ENCODE data around the gene IGF2BP1.

Gene IGF2BP1

GRCh38 chr17:48997103-48997826 lies at the start of gene IGF2BP1:
IGF2BP1 (plus strand) TSS chr17:48997385; CDS start chr17:48997746, 361 bp downstream.
- Histone ChIP-seq H3K9me3 (ENCODE audit: insufficient read depth, low read depth, low read length) (no peaks in the 10 kb centered on the region), H3K4me3 (ENCODE audit: low read length) (peak within 1 kb of the TSS; percentile 90), H3K27ac (ENCODE audit: low read length) (peak within 1 kb of the TSS; percentile 97), H3K9ac (ENCODE audit: low read depth, low read length) (peak within 1 kb of the TSS; percentile 100), H3K4me1 (ENCODE audit: insufficient read depth, low read length) (peaks cover 18% of the 10 kb centered on the region; the same call in 1 of the 2 replicates), H3K36me3 (ENCODE audit: insufficient read depth, low read depth, low read length) (peaks cover 24% of the 10 kb centered on the region), H3K27me3 (ENCODE audit: insufficient read depth, low read length) (no peaks in the 10 kb centered on the region)

- H3K27ac ChIP-seq (ENCODE audit: low read length): no peak overlapping the region
- H3K4me3 ChIP-seq (ENCODE audit: low read length): no peak overlapping the region
- H3K27me3 ChIP-seq (ENCODE audit: insufficient read depth, low read length): no peaks in the 10 kb centered on the region
- H3K9ac ChIP-seq (ENCODE audit: low read depth, low read length): no peak overlapping the region
- H3K36me3 ChIP-seq (ENCODE audit: insufficient read depth, low read depth, low read length): no peaks in the 10 kb centered on the region
- H3K9me3 ChIP-seq (ENCODE audit: insufficient read depth, low read depth, low read length): no peaks in the 10 kb centered on the region
- no peaks in the 10 kb centered on the region for H3K4me1 ChIP-seq (ENCODE audit: insufficient read depth, low read length)
Observed at GRCh38 chr17:48951572-48951971, 45.6 kb upstream of the IGF2BP1 start.

- H3K27me3 ChIP-seq (ENCODE audit: insufficient read depth, low read length): no peaks in the 10 kb centered on the region
- no peak overlapping the region for H3K27ac ChIP-seq (ENCODE audit: low read length)
- H3K4me1 ChIP-seq (ENCODE audit: insufficient read depth, low read length): no peaks in the 10 kb centered on the region
- H3K9ac ChIP-seq (ENCODE audit: low read depth, low read length): no peak overlapping the region
- H3K36me3 ChIP-seq (ENCODE audit: insufficient read depth, low read depth, low read length): no peaks in the 10 kb centered on the region
- no peaks in the 10 kb centered on the region for H3K9me3 ChIP-seq (ENCODE audit: insufficient read depth, low read depth, low read length)
- no peak overlapping the region for H3K4me3 ChIP-seq (ENCODE audit: low read length)
Observed at GRCh38 chr17:48952904-48953303, 44.3 kb upstream of the IGF2BP1 start.

GRCh38 chr17:48954300-48954755 lies 42.9 kb upstream of the IGF2BP1 start:
- no peak overlapping the region for H3K4me3 ChIP-seq (ENCODE audit: low read length)
- no peaks in the 10 kb centered on the region for H3K27me3 ChIP-seq (ENCODE audit: insufficient read depth, low read length)
- H3K36me3 ChIP-seq (ENCODE audit: insufficient read depth, low read depth, low read length): no peaks in the 10 kb centered on the region
- no peak overlapping the region for H3K27ac ChIP-seq (ENCODE audit: low read length)
- H3K9me3 ChIP-seq (ENCODE audit: insufficient read depth, low read depth, low read length): no peaks in the 10 kb centered on the region
- H3K4me1 ChIP-seq (ENCODE audit: insufficient read depth, low read length): no peaks in the 10 kb centered on the region
- peak overlapping the region; percentile 5; the same call in 1 of the 2 replicates for H3K9ac ChIP-seq (ENCODE audit: low read depth, low read length)

DNA sequence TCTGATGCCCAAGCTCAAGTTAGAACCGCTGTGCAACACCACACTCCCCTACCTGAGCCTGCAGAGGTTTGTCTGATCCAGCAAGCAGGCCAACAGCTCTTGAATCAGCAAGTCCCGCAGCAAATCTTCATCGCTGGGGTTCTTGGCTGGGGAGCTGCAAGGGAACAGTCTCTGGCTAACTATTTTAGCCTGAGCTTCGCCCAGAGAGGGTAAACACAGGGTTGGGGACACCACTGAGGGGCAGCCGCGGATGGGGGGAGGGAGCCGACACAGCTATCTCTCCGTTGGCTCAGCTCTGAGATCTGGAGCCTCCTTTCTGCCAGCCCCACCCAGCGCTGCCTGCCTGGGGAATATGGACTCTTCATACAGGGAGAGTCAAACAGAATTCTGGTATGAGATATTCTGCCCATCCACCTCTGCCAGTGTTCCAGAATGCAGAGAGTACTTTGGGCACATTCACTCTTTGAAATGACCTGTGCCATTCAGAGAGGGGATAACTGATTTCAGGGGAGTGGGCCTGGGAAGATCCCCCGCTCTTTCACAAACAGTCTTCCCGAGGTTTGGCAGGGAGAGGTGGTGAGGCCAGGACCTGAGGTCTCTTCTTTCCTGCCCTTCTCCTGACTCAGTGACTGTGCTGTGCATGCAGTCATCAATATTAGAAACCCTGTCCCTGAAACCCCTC lies 36.2 kb upstream of the IGF2BP1 start:
- Histone ChIP-seq H3K9ac (ENCODE audit: low read depth, low read length) (peak overlapping the region; percentile 28; the same call in 1 of the 2 replicates), H3K4me1 (ENCODE audit: insufficient read depth, low read length) (peaks cover 12% of the 10 kb centered on the region), H3K36me3 (ENCODE audit: insufficient read depth, low read depth, low read length) (no peaks in the 10 kb centered on the region), H3K27ac (ENCODE audit: low read length) (no peak overlapping the region), H3K4me3 (ENCODE audit: low read length) (peak overlapping the region; percentile 48; the same call in 1 of the 2 replicates), H3K9me3 (ENCODE audit: insufficient read depth, low read depth, low read length) (no peaks in the 10 kb centered on the region), H3K27me3 (ENCODE audit: insufficient read depth, low read length) (no peaks in the 10 kb centered on the region)

DNA sequence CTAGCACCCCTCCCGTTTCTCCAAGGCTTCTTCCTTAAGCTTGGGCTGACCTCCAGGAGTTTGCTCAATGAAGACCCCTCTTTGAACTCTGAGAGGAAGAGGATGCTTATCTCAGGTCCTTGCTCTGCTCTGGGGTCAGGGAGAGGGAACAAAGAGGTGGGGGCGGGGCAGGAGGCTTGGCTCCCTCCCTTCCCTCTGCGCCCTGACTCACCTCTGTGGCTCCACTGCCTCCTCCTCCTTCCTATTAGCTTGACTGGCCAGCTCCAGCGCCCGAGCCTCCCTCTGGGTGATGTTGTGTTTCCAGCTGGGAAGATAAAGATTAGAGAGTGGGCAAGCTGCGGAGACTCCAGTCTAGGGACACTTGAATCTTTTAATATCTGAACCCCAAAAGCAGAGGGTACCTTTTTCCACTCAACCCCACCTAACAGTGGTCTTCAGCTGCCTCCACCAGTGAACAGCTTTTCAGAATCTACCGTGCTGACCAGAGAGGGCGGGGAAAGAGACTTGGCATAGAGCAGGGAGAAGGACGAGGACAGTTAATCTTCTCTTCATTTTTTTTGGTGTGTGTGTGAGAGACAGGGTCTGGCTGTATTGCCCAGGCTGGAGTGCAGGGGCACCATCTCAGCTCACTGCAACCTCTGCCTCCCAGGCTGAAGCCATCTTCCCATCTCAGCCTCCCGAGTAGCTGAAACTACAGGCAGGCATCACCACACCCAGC lies 35.5 kb upstream of the IGF2BP1 start:
- Histone ChIP-seq H3K27ac (ENCODE audit: low read length) (no peak overlapping the region), H3K27me3 (ENCODE audit: insufficient read depth, low read length) (no peaks in the 10 kb centered on the region), H3K4me3 (ENCODE audit: low read length) (peak overlapping the region; percentile 48; the same call in 1 of the 2 replicates), H3K9ac (ENCODE audit: low read depth, low read length) (peak overlapping the region; percentile 28; the same call in 1 of the 2 replicates), H3K9me3 (ENCODE audit: insufficient read depth, low read depth, low read length) (no peaks in the 10 kb centered on the region), H3K36me3 (ENCODE audit: insufficient read depth, low read depth, low read length) (no peaks in the 10 kb centered on the region), H3K4me1 (ENCODE audit: insufficient read depth, low read length) (peaks cover 12% of the 10 kb centered on the region)

- no peaks in the 10 kb centered on the region for H3K27me3 ChIP-seq (ENCODE audit: insufficient read depth, low read length)
- H3K9ac ChIP-seq (ENCODE audit: low read depth, low read length): no peak overlapping the region
- H3K4me1 ChIP-seq (ENCODE audit: insufficient read depth, low read length): peaks cover 22% of the 10 kb centered on the region
- H3K36me3 ChIP-seq (ENCODE audit: insufficient read depth, low read depth, low read length): no peaks in the 10 kb centered on the region
- no peak overlapping the region for H3K4me3 ChIP-seq (ENCODE audit: low read length)
- H3K9me3 ChIP-seq (ENCODE audit: insufficient read depth, low read depth, low read length): no peaks in the 10 kb centered on the region
- no peak overlapping the region for H3K27ac ChIP-seq (ENCODE audit: low read length)
Observed at GRCh38 chr17:48970224-48970623, 27.0 kb upstream of the IGF2BP1 start.

DNA sequence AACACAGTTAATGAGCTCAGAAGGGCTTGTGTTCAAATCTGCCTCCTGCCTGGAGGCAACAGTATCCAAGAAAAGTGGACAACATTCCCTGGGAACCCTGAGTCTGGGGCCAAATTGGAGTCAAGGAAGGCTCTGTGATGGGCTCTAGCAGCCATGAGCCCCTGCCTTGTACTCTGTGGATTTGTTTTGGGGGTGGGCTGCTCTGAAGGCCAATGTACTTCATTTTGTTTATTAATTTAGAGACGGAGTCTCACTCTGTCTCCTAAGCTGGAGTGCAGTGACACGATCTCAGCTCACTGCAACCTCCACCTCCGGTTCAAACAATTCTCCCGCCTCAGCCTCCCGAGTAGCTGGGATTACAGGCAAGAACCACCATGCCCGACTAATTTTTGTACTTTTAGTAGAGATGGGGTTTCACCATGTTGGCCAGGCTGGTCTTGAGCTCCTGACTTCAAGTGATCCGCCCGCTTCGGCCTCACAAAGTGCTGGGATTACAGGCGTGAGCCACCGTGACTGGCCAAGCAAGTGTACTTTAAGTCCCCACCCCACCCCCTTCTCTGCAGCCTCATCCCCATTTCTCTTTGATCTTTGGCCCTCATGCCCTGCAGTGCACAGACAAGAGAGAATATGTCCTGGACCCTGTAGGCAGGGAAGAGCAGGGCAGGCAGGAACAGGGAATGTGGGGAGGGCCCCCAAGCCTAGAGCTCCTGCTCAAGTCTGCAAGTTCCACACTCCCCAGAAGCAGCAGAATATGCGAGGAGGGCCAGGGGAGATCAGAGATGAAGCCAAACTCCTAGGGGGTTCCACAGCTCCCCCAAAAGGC lies 26.1 kb upstream of the IGF2BP1 start:
- H3K4me3 ChIP-seq (ENCODE audit: low read length): no peak overlapping the region
- peaks cover 22% of the 10 kb centered on the region for H3K4me1 ChIP-seq (ENCODE audit: insufficient read depth, low read length)
- no peak overlapping the region for H3K9ac ChIP-seq (ENCODE audit: low read depth, low read length)
- no peaks in the 10 kb centered on the region for H3K27me3 ChIP-seq (ENCODE audit: insufficient read depth, low read length)
- no peaks in the 10 kb centered on the region for H3K9me3 ChIP-seq (ENCODE audit: insufficient read depth, low read depth, low read length)
- H3K36me3 ChIP-seq (ENCODE audit: insufficient read depth, low read depth, low read length): no peaks in the 10 kb centered on the region
- no peak overlapping the region for H3K27ac ChIP-seq (ENCODE audit: low read length)

- H3K27ac ChIP-seq (ENCODE audit: low read length): no peak overlapping the region
Observed at GRCh38 chr17:48972749-48973097, 24.5 kb upstream of the IGF2BP1 start.

GRCh38 chr17:48973806-48974205 lies 23.4 kb upstream of the IGF2BP1 start:
- Histone ChIP-seq H3K27ac (ENCODE audit: low read length) (no peak overlapping the region), H3K9me3 (ENCODE audit: insufficient read depth, low read depth, low read length) (no peaks in the 10 kb centered on the region), H3K9ac (ENCODE audit: low read depth, low read length) (no peak overlapping the region), H3K4me1 (ENCODE audit: insufficient read depth, low read length) (peaks cover 22% of the 10 kb centered on the region), H3K36me3 (ENCODE audit: insufficient read depth, low read depth, low read length) (no peaks in the 10 kb centered on the region), H3K4me3 (ENCODE audit: low read length) (no peak overlapping the region), H3K27me3 (ENCODE audit: insufficient read depth, low read length) (no peaks in the 10 kb centered on the region)

More at GRCh38 chr17:48972749-48973097, 24.5 kb upstream of the IGF2BP1 start:
- Histone ChIP-seq H3K4me1 (ENCODE audit: insufficient read depth, low read length) (peaks cover 22% of the 10 kb centered on the region), H3K36me3 (ENCODE audit: insufficient read depth, low read depth, low read length) (no peaks in the 10 kb centered on the region), H3K27me3 (ENCODE audit: insufficient read depth, low read length) (no peaks in the 10 kb centered on the region), H3K9ac (ENCODE audit: low read depth, low read length) (no peak overlapping the region), H3K4me3 (ENCODE audit: low read length) (no peak overlapping the region), H3K9me3 (ENCODE audit: insufficient read depth, low read depth, low read length) (no peaks in the 10 kb centered on the region)

GRCh38 chr17:48981927-48982539 lies 15.2 kb upstream of the IGF2BP1 start:
- Histone ChIP-seq H3K4me3 (ENCODE audit: low read length) (no peak overlapping the region), H3K9me3 (ENCODE audit: insufficient read depth, low read depth, low read length) (no peaks in the 10 kb centered on the region), H3K4me1 (ENCODE audit: insufficient read depth, low read length) (no peaks in the 10 kb centered on the region), H3K27me3 (ENCODE audit: insufficient read depth, low read length) (no peaks in the 10 kb centered on the region), H3K36me3 (ENCODE audit: insufficient read depth, low read depth, low read length) (no peaks in the 10 kb centered on the region), H3K9ac (ENCODE audit: low read depth, low read length) (no peak overlapping the region), H3K27ac (ENCODE audit: low read length) (no peak overlapping the region)
